ENCODE measurements around the gene WHRN. TPM values are rescaled to one million over a fixed set of nuclear protein-coding genes. Genes with fewer than 3 reads are reported as not detected.
A peak's percentile ranks its signal among the peaks of the same experiment; 100 is the strongest.

Gene WHRN
- total and polyA plus RNA-seq, 2 experiments from 2014 or later, result 8.3 to 8.9 TPM

DNA sequence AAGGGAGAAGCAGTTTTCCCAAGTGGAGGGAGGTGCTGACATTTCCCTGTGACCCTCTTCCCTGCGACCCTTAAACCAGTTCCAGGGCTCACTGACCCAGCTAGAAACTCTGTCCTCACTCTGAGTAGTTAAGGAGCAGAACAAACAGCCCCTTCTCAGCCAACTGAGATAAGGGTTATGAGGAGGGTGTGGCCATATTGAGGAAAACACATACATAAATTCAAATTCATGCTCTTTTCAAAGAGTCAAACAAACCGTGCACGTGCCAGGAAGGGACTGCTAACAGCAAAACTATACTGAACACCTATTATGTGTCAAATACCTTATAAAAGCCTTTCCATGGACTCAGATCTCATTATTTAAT lies 112.5 kb downstream of the WHRN start:
- H3K27ac ChIP-seq (ENCODE audit: low read depth), result no peak overlapping the region
- H3K4me1 ChIP-seq (ENCODE audit: insufficient read depth), result peaks cover 23% of the 10 kb centered on the region
- no peaks in the 10 kb centered on the region; the same call in 1 of the 2 replicates for H3K79me2 ChIP-seq (replicated peaks; ENCODE audit: insufficient read depth)
- Mint-ChIP-seq H3K9me3 (no peaks in the 10 kb centered on the region), H3K27ac (no peak overlapping the region), H3K4me3 (no peak overlapping the region), H3K27me3 (ENCODE audit: insufficient read depth, low read depth, poor library complexity) (peaks cover 13% of the 10 kb centered on the region), H3K36me3 (ENCODE audit: low read depth) (peaks cover 24% of the 10 kb centered on the region), H3K4me1 (peaks cover 68% of the 10 kb centered on the region)
- H4K20me1 ChIP-seq (replicated peaks; ENCODE audit: insufficient read depth), result peaks cover 5% of the 10 kb centered on the region; the same call in 1 of the 2 replicates
- H3K9me2 ChIP-seq (ENCODE audit: insufficient read depth), result no peaks in the 10 kb centered on the region
- no peak overlapping the region for H3K4me2 ChIP-seq
- TF ChIP-seq, protein P1, sequence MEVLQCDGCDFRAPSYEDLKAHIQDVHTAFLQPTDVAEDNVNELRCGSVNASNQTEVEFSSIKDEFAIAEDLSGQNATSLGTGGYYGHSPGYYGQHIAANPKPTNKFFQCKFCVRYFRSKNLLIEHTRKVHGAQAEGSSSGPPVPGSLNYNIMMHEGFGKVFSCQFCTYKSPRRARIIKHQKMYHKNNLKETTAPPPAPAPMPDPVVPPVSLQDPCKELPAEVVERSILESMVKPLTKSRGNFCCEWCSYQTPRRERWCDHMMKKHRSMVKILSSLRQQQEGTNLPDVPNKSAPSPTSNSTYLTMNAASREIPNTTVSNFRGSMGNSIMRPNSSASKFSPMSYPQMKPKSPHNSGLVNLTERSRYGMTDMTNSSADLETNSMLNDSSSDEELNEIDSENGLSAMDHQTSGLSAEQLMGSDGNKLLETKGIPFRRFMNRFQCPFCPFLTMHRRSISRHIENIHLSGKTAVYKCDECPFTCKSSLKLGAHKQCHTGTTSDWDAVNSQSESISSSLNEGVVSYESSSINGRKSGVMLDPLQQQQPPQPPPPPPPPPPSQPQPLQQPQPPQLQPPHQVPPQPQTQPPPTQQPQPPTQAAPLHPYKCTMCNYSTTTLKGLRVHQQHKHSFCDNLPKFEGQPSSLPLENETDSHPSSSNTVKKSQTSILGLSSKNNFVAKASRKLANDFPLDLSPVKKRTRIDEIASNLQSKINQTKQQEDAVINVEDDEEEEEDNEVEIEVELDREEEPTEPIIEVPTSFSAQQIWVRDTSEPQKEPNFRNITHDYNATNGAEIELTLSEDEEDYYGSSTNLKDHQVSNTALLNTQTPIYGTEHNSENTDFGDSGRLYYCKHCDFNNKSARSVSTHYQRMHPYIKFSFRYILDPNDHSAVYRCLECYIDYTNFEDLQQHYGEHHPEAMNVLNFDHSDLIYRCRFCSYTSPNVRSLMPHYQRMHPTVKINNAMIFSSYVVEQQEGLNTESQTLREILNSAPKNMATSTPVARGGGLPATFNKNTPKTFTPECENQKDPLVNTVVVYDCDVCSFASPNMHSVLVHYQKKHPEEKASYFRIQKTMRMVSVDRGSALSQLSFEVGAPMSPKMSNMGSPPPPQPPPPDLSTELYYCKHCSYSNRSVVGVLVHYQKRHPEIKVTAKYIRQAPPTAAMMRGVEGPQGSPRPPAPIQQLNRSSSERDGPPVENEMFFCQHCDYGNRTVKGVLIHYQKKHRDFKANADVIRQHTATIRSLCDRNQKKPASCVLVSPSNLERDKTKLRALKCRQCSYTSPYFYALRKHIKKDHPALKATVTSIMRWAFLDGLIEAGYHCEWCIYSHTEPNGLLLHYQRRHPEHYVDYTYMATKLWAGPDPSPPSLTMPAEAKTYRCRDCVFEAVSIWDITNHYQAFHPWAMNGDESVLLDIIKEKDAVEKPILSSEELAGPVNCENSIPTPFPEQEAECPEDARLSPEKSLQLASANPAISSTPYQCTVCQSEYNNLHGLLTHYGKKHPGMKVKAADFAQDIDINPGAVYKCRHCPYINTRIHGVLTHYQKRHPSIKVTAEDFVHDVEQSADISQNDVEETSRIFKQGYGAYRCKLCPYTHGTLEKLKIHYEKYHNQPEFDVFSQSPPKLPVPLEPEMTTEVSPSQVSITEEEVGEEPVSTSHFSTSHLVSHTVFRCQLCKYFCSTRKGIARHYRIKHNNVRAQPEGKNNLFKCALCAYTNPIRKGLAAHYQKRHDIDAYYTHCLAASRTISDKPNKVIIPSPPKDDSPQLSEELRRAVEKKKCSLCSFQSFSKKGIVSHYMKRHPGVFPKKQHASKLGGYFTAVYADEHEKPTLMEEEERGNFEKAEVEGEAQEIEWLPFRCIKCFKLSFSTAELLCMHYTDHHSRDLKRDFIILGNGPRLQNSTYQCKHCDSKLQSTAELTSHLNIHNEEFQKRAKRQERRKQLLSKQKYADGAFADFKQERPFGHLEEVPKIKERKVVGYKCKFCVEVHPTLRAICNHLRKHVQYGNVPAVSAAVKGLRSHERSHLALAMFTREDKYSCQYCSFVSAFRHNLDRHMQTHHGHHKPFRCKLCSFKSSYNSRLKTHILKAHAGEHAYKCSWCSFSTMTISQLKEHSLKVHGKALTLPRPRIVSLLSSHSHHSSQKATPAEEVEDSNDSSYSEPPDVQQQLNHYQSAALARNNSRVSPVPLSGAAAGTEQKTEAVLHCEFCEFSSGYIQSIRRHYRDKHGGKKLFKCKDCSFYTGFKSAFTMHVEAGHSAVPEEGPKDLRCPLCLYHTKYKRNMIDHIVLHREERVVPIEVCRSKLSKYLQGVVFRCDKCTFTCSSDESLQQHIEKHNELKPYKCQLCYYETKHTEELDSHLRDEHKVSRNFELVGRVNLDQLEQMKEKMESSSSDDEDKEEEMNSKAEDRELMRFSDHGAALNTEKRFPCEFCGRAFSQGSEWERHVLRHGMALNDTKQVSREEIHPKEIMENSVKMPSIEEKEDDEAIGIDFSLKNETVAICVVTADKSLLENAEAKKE (CRISPR knock-in tag; IDR thresholded peaks at IDR 0.05), result no peak
- TF ChIP-seq ZNF331 (CRISPR knock-in tag; IDR thresholded peaks at IDR 0.05; ENCODE audit: low read depth), result no peak
- TF ChIP-seq, protein P2, sequence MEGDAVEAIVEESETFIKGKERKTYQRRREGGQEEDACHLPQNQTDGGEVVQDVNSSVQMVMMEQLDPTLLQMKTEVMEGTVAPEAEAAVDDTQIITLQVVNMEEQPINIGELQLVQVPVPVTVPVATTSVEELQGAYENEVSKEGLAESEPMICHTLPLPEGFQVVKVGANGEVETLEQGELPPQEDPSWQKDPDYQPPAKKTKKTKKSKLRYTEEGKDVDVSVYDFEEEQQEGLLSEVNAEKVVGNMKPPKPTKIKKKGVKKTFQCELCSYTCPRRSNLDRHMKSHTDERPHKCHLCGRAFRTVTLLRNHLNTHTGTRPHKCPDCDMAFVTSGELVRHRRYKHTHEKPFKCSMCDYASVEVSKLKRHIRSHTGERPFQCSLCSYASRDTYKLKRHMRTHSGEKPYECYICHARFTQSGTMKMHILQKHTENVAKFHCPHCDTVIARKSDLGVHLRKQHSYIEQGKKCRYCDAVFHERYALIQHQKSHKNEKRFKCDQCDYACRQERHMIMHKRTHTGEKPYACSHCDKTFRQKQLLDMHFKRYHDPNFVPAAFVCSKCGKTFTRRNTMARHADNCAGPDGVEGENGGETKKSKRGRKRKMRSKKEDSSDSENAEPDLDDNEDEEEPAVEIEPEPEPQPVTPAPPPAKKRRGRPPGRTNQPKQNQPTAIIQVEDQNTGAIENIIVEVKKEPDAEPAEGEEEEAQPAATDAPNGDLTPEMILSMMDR (conservative IDR thresholded peaks at IDR 0.05; ENCODE audit: low read depth in 2 of 2), result no peak
- no peak overlapping the region for H3K4me3 ChIP-seq
- H3K36me3 ChIP-seq (ENCODE audit: insufficient read depth), result no peaks in the 10 kb centered on the region
- ATAC-seq (no peak), DNase-seq (ENCODE audit: low spot score) (no peak)
- H2AFZ ChIP-seq, result no peak overlapping the region
- peaks cover 18% of the 10 kb centered on the region for H3F3A ChIP-seq (replicated peaks; ENCODE audit: low read depth)
- no peaks in the 10 kb centered on the region for H3K27me3 ChIP-seq (ENCODE audit: insufficient read depth)

- DNase-seq (ENCODE audit: low spot score), result no peak
- 0 out of 2 replicates have a peak overlapping the region, but pooled peaks have one; percentile 45 for H3K27ac ChIP-seq (ENCODE audit: low read depth)
- H3K4me2 ChIP-seq, result no peak overlapping the region
- H3K4me3 ChIP-seq, result no peak overlapping the region
- H3K4me1 ChIP-seq (ENCODE audit: insufficient read depth), result peaks cover 35% of the 10 kb centered on the region
- H2AFZ ChIP-seq, result no peak overlapping the region
- Mint-ChIP-seq H3K9me3 (no peaks in the 10 kb centered on the region), H3K4me3 (no peak overlapping the region; the same call in 2 of the 3 replicates), H3K4me1 (peaks cover 69% of the 10 kb centered on the region), H3K27me3 (ENCODE audit: insufficient read depth, low read depth, poor library complexity) (peaks cover 8% of the 10 kb centered on the region), H3K36me3 (ENCODE audit: low read depth) (peaks cover 16% of the 10 kb centered on the region), H3K27ac (peak overlapping the region; percentile 32; the same call in 1 of the 2 replicates)
- H3F3A ChIP-seq (replicated peaks; ENCODE audit: low read depth), result peaks cover 4% of the 10 kb centered on the region
- no peaks in the 10 kb centered on the region for H3K27me3 ChIP-seq (ENCODE audit: insufficient read depth)
- H3K9me2 ChIP-seq (ENCODE audit: insufficient read depth), result no peaks in the 10 kb centered on the region
- ATAC-seq, result no peak
- H3K79me2 ChIP-seq (replicated peaks; ENCODE audit: insufficient read depth), result no peaks in the 10 kb centered on the region
- no peaks in the 10 kb centered on the region for H3K36me3 ChIP-seq (ENCODE audit: insufficient read depth)
- peaks cover 5% of the 10 kb centered on the region; the same call in 1 of the 2 replicates for H4K20me1 ChIP-seq (replicated peaks; ENCODE audit: insufficient read depth)
- TF ChIP-seq ZNF331 (CRISPR knock-in tag; IDR thresholded peaks at IDR 0.05; ENCODE audit: low read depth), result no peak
- no peak for TF ChIP-seq ETS1 (IDR thresholded peaks at IDR 0.05)
- no peak for TF ChIP-seq JUNB (IDR thresholded peaks at IDR 0.05; ENCODE audit: unreplicated experiment)
- no peak for TF ChIP-seq NANOG (IDR thresholded peaks at IDR 0.05; ENCODE audit: borderline replicate concordance)
- TF ChIP-seq ZNF114 (CRISPR knock-in tag; IDR thresholded peaks at IDR 0.05), result no peak
- no peak for TF ChIP-seq CREB1 (CRISPR knock-in tag; IDR thresholded peaks at IDR 0.05; ENCODE audit: low read depth)
- TF ChIP-seq STAT1 (IDR thresholded peaks at IDR 0.05; ENCODE audit: unreplicated experiment), result no peak
- TF ChIP-seq, protein P2 (conservative IDR thresholded peaks at IDR 0.05; ENCODE audit: low read depth in 2 of 2), result no peak
- TF ChIP-seq EZH2phosphoT487 (IDR thresholded peaks at IDR 0.05; ENCODE audit: unreplicated experiment), result no peak
- TF ChIP-seq EZH2 (IDR thresholded peaks at IDR 0.05; ENCODE audit: low read depth, unreplicated experiment), result no peak
Observed at GRCh38 chr9:114390952-114391351, 114.3 kb downstream of the WHRN start.

Measured in GM23338 (cell line).